GM23338 (cell line): ENCODE results near the gene CNGB1. TPM values are rescaled to one million over a fixed set of nuclear protein-coding genes. Genes with fewer than 3 reads are reported as not detected.

ENCODE experiments used
- ATAC-seq: fragments of 200-7000 bp; cut with Tn5 transposase; 3 replicates; pipeline ENCODE4 v1.9.1; 2020
- DNase-seq: peaks from one replicate; pipeline ENCODE4 v3.0.0-alpha.2; 2015; ENCODE audit warnings: low spot score
- H2AFZ ChIP-seq: fragments of 200-600 bp; sonication (generic); 2 replicates; pipeline ENCODE4 v1.8.0; 2016; ENCODE audit warnings: antibody characterized with exemption, mild to moderate bottlenecking, moderate library complexity
- H3F3A ChIP-seq: fragments of 200-600 bp; sonication (generic); replicated peaks from 2 replicates; pipeline ENCODE4 v1.8.0; 2017; ENCODE audit warnings: antibody characterized with exemption, mixed run types, low read depth
- H3K27ac ChIP-seq: fragments of 200-600 bp; sonication (generic); 2 replicates; pipeline ENCODE4 v1.6.1; 2016; ENCODE audit warnings: low read depth
- H3K27me3 ChIP-seq: fragments of 200-600 bp; sonication (generic); 2 replicates; pipeline ENCODE4 v1.8.0; 2016; ENCODE audit warnings: mild to moderate bottlenecking, mixed run types, moderate library complexity; ENCODE audit not compliant: insufficient read depth
- H3K36me3 ChIP-seq: fragments of 200-600 bp; sonication (generic); 2 replicates; pipeline ENCODE4 v1.8.0; 2016; ENCODE audit warnings: mild to moderate bottlenecking; ENCODE audit not compliant: insufficient read depth
- H3K4me1 ChIP-seq: fragments of 200-600 bp; sonication (generic); 2 replicates; pipeline ENCODE4 v1.8.0; 2016; ENCODE audit warnings: mild to moderate bottlenecking, moderate library complexity; ENCODE audit not compliant: insufficient read depth
- H3K4me2 ChIP-seq: fragments of 200-600 bp; sonication (generic); 2 replicates; pipeline ENCODE4 v1.7.1; 2017; ENCODE audit warnings: mixed run types
- H3K4me3 ChIP-seq: fragments of 200-600 bp; sonication (generic); 2 replicates; pipeline ENCODE4 v1.6.1; 2016; ENCODE audit warnings: mixed run types
- H3K79me2 ChIP-seq: fragments of 200-600 bp; sonication (generic); replicated peaks from 2 replicates; pipeline ENCODE4 v1.8.0; 2017; ENCODE audit warnings: mild to moderate bottlenecking; ENCODE audit not compliant: insufficient read depth
- H3K9me2 ChIP-seq: fragments of 200-600 bp; sonication (generic); 2 replicates; pipeline ENCODE4 v1.8.0; 2017; ENCODE audit not compliant: insufficient read depth
- H4K20me1 ChIP-seq: fragments of 200-600 bp; sonication (generic); replicated peaks from 2 replicates; pipeline ENCODE4 v1.8.0; 2017; ENCODE audit warnings: mild to moderate bottlenecking; ENCODE audit not compliant: insufficient read depth
- H3K27ac Mint-ChIP-seq: 2 replicates; pipeline ENCODE4 v1.8.0; 2020; ENCODE audit warnings: inconsistent platforms, mild to moderate bottlenecking, moderate library complexity, mixed read lengths
- H3K27me3 Mint-ChIP-seq: 3 replicates; pipeline ENCODE4 v1.8.0; 2022; ENCODE audit warnings: low read depth, mild to moderate bottlenecking, moderate library complexity, mixed read lengths, inconsistent platforms; ENCODE audit not compliant: insufficient read depth, poor library complexity
- H3K36me3 Mint-ChIP-seq: 3 replicates; pipeline ENCODE4 v1.8.0; 2021; ENCODE audit warnings: low read depth, mild to moderate bottlenecking, inconsistent platforms, moderate library complexity, mixed read lengths
- H3K4me1 Mint-ChIP-seq: 3 replicates; pipeline ENCODE4 v1.8.0; 2020; ENCODE audit warnings: mild to moderate bottlenecking, inconsistent platforms, mixed read lengths
- H3K4me3 Mint-ChIP-seq: 3 replicates; pipeline ENCODE4 v1.8.0; 2021; ENCODE audit warnings: moderate library complexity, mild to moderate bottlenecking, inconsistent platforms, mixed read lengths
- H3K9me3 Mint-ChIP-seq: 3 replicates; pipeline ENCODE4 v1.8.0; 2020; ENCODE audit warnings: moderate library complexity, mild to moderate bottlenecking, inconsistent platforms, mixed read lengths
- CREB1 ChIP-seq: fragments of 250-450 bp; sonication (Bioruptor Pico); IDR thresholded peaks from 2 replicates; pipeline ENCODE4 v1.5.0; 2020; ENCODE audit warnings: low read depth, mild to moderate bottlenecking, moderate library complexity
- CTCF ChIP-seq, 2 experiments: fragments of 200-600 bp in 1 of 2; sonication (generic) in 1 of 2; conservative IDR thresholded peaks; 2 replicates each; pipeline versions ENCODE4 v1.5.1 to v1.6.1; 2016 to 2017; ENCODE audit warnings: antibody characterized with exemption in 2 of 2, low read depth in 2 of 2, mild to moderate bottlenecking in 2 of 2, moderate library complexity in 1 of 2
- ETS1 ChIP-seq: IDR thresholded peaks from 2 replicates; pipeline ENCODE4 v1.6.1; 2016; ENCODE audit warnings: antibody characterized with exemption
- EZH2 ChIP-seq: fragments of 200-600 bp; sonication (generic); IDR thresholded peaks from one replicate; pipeline ENCODE4 v1.8.0; 2017; ENCODE audit warnings: antibody characterized with exemption, mild to moderate bottlenecking, low read depth; ENCODE audit not compliant: unreplicated experiment
- EZH2phosphoT487 ChIP-seq: fragments of 200-600 bp; sonication (generic); IDR thresholded peaks from one replicate; pipeline ENCODE4 v1.8.1; 2018; ENCODE audit warnings: antibody characterized with exemption; ENCODE audit not compliant: unreplicated experiment
- JUNB ChIP-seq: IDR thresholded peaks from one replicate; pipeline ENCODE4 v1.6.1; 2016; ENCODE audit warnings: antibody characterized with exemption; ENCODE audit not compliant: unreplicated experiment
- NANOG ChIP-seq: IDR thresholded peaks from 2 replicates; pipeline ENCODE4 v1.6.1; 2016; ENCODE audit warnings: antibody characterized with exemption, borderline replicate concordance
- STAT1 ChIP-seq: IDR thresholded peaks from one replicate; pipeline ENCODE4 v1.6.1; 2016; ENCODE audit warnings: antibody characterized with exemption; ENCODE audit not compliant: unreplicated experiment
- ZNF114 ChIP-seq: fragments of 250-450 bp; sonication (Bioruptor Pico); IDR thresholded peaks from 2 replicates; pipeline ENCODE4 v1.5.0; 2020; ENCODE audit warnings: mild to moderate bottlenecking, moderate library complexity
- ZNF331 ChIP-seq: fragments of 250-450 bp; sonication (Bioruptor Pico); IDR thresholded peaks from 2 replicates; pipeline ENCODE4 v1.5.0; 2020; ENCODE audit warnings: low read depth, mild to moderate bottlenecking, moderate library complexity
- ZNF462 ChIP-seq: fragments of 250-450 bp; sonication (Bioruptor Pico); IDR thresholded peaks from 2 replicates; pipeline ENCODE4 v1.5.0; 2020; ENCODE audit warnings: mild to moderate bottlenecking, moderate library complexity
- polyA plus RNA-seq: library from polyadenylated mRNA; unstranded; fragments of >200 nt; fragmentation: Nextera tagmentation; extraction: Ambion mirVana; gene quantifications from 2 replicates; pipeline ENCODE4 v1.2.1, GENCODE V29; 2016
- total RNA-seq: library from RNA; depleted of rRNA; stranded (reverse); fragments of >200 nt; shearing (Covaris generic); gene quantifications from 2 replicates; pipeline ENCODE4 v1.2.3, GENCODE V29; 2014

The CNGB1 gene
- total and polyA plus RNA-seq, 2 experiments from 2014 or later = not detected

- DNase-seq (no peak), ATAC-seq (no peak)
- peaks cover 3% of the 10 kb centered on the region; the same call in 2 of the 3 replicates for H3K4me1 Mint-ChIP-seq
- Histone ChIP-seq H3K4me2 (no peak overlapping the region), H3K27me3 (no peaks in the 10 kb centered on the region), H3K4me3 (no peak overlapping the region), H3K9me2 (no peaks in the 10 kb centered on the region), H4K20me1 (no peaks in the 10 kb centered on the region), H3K4me1 (no peaks in the 10 kb centered on the region), H3K36me3 (no peaks in the 10 kb centered on the region), H3F3A (0 out of 2 replicates have a peak, but pooled peaks cover 2% of the 10 kb centered on the region), H3K27ac (no peak overlapping the region), H2AFZ (no peak overlapping the region), H3K79me2 (no peaks in the 10 kb centered on the region)
- peak overlapping the region; percentile 52; the same call in 1 of the 2 replicates for H3K27ac Mint-ChIP-seq
- H3K4me3 Mint-ChIP-seq = no peak overlapping the region
- peaks cover 7% of the 10 kb centered on the region for H3K27me3 Mint-ChIP-seq
- H3K36me3 Mint-ChIP-seq = no peaks in the 10 kb centered on the region
- TF ChIP-seq EZH2 (no peak), CTCF (conservative IDR thresholded peaks at IDR 0.05; ENCODE audit: low read depth in 2 of 2) (no peak), CREB1 (CRISPR knock-in tag) (no peak), ZNF331 (no peak)
- H3K9me3 Mint-ChIP-seq = no peaks in the 10 kb centered on the region
Observed at GRCh38 chr16:57969451-57970123, 1.3 kb downstream of the CNGB1 start.

- Mint-ChIP-seq H3K27me3 (peaks cover 7% of the 10 kb centered on the region), H3K36me3 (no peaks in the 10 kb centered on the region), H3K4me1 (peaks cover 3% of the 10 kb centered on the region; the same call in 2 of the 3 replicates), H3K27ac (no peak overlapping the region), H3K4me3 (no peak overlapping the region), H3K9me3 (no peaks in the 10 kb centered on the region)
- Histone ChIP-seq H3K27me3 (no peaks in the 10 kb centered on the region), H3K79me2 (no peaks in the 10 kb centered on the region), H3K4me1 (no peaks in the 10 kb centered on the region), H4K20me1 (no peaks in the 10 kb centered on the region), H3K36me3 (no peaks in the 10 kb centered on the region), H3K27ac (no peak overlapping the region), H3F3A (0 out of 2 replicates have a peak, but pooled peaks cover 2% of the 10 kb centered on the region), H2AFZ (no peak overlapping the region), H3K4me3 (no peak overlapping the region), H3K9me2 (no peaks in the 10 kb centered on the region), H3K4me2 (no peak overlapping the region)
- DNase-seq (no peak), ATAC-seq (no peak)
- TF ChIP-seq ETS1 (no peak), ZNF114 (no peak), STAT1 (no peak), EZH2phosphoT487 (no peak), JUNB (no peak), CREB1 (CRISPR knock-in tag) (no peak), NANOG (no peak), EZH2 (no peak), ZNF462 (CRISPR knock-in tag) (no peak)
Observed at GRCh38 chr16:57967916-57968315, 3.0 kb downstream of the CNGB1 start.
